HL-60 (cell line): ENCODE data around the gene CTRB1.

ENCODE experiments used
- GABPA ChIP-seq: IDR thresholded peaks from 2 replicates; pipeline ENCODE4 v1.6.1; 2012; ENCODE audit warnings: low read depth
- POLR2AphosphoS5 ChIP-seq: IDR thresholded peaks from 2 replicates; pipeline ENCODE4 v1.6.1; 2012; ENCODE audit warnings: low read depth
- TF ChIP-seq, protein P1 (sequence below): IDR thresholded peaks from one replicate; pipeline ENCODE4 v1.5.1; 2011; ENCODE audit warnings: low read length, control low read depth, inconsistent platforms; ENCODE audit not compliant: insufficient read depth

DNA sequence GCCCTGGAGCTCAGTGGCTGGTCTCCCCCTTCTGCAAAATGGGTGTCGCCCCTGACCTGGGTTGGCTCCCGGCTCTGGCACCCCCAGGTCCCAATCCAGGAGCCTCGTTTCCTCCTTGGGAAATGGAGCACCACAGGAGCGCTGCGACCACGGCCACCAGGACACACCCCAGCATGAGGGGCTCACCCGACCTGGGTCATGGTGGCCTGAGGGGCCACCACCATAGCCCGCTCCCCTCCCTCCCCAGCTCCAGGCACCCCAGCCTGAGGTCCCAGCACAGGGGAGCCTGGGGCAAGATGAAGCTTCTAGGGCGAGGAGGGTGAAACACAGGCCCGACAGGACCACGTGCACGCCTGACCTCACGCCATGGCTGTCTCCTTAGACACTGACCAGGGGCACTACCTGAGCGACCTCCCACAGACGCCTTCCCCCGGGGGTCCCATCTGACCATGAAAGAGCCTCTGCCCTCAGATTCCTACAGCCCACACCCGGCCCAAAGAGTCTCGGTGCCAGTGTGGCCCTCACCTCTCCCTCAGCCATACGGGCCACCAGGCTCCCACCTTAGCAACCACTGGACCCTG lies 20.8 kb downstream of the CTRB1 start:
- TF ChIP-seq, protein P1, sequence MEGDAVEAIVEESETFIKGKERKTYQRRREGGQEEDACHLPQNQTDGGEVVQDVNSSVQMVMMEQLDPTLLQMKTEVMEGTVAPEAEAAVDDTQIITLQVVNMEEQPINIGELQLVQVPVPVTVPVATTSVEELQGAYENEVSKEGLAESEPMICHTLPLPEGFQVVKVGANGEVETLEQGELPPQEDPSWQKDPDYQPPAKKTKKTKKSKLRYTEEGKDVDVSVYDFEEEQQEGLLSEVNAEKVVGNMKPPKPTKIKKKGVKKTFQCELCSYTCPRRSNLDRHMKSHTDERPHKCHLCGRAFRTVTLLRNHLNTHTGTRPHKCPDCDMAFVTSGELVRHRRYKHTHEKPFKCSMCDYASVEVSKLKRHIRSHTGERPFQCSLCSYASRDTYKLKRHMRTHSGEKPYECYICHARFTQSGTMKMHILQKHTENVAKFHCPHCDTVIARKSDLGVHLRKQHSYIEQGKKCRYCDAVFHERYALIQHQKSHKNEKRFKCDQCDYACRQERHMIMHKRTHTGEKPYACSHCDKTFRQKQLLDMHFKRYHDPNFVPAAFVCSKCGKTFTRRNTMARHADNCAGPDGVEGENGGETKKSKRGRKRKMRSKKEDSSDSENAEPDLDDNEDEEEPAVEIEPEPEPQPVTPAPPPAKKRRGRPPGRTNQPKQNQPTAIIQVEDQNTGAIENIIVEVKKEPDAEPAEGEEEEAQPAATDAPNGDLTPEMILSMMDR: no peak
- TF ChIP-seq POLR2AphosphoS5: no peak
- TF ChIP-seq GABPA: no peak
